K562 (cell line): Measurements from ENCODE around the gene PCDH9.

Source experiments
- BRCA1 ChIP-seq, 2 experiments: fragments of 450-650 bp in 1 of 2; sonication (generic) in 1 of 2; formaldehyde crosslinking in 1 of 2; IDR thresholded peaks; 2 replicates each; pipeline versions ENCODE4 v1.5.0 to v1.6.1; 2017 to 2020; ENCODE audit warnings: mild to moderate bottlenecking in 1 of 2, missing genetic modification reagents in 1 of 2
- ETV6 ChIP-seq, 3 experiments: fragments of 150-350 bp in 1 of 3; sonication (generic) in 1 of 3; formaldehyde crosslinking in 1 of 3; IDR thresholded peaks; 2 replicates each; pipeline versions ENCODE4 v1.6.1 to v1.8.0; 2014 to 2022; ENCODE audit warnings: borderline replicate concordance in 2 of 3, low read depth in 2 of 3, antibody characterized with exemption in 1 of 3, low read length in 1 of 3, mild to moderate bottlenecking in 1 of 3, missing genetic modification reagents in 1 of 3
- NFRKB ChIP-seq: fragments of 450-650 bp; IDR thresholded peaks from 2 replicates; pipeline ENCODE4 v1.6.1; 2016; ENCODE audit warnings: low read depth
- PCBP1 ChIP-seq: fragments of 200-400 bp; formaldehyde crosslinking; IDR thresholded peaks from 2 replicates; pipeline ENCODE4 v1.6.1; 2018; ENCODE audit warnings: mild to moderate bottlenecking, low read depth, low read length; ENCODE audit not compliant: poor library complexity, severe bottlenecking
- STAG1 ChIP-seq: sonication (generic); formaldehyde crosslinking; IDR thresholded peaks from 2 replicates; pipeline ENCODE4 v1.5.0; 2020; ENCODE audit warnings: missing genetic modification reagents, borderline replicate concordance
- ZBTB33 ChIP-seq: sonication (generic); formaldehyde crosslinking; IDR thresholded peaks from 2 replicates; pipeline ENCODE4 v1.8.1; 2023; ENCODE audit warnings: mild to moderate bottlenecking, missing genetic modification reagents
- ZNF324 ChIP-seq: fragments of 250-450 bp; sonication (Bioruptor Pico); IDR thresholded peaks from 2 replicates; pipeline ENCODE4 v1.4.0; 2020; ENCODE audit warnings: mild to moderate bottlenecking
- TF ChIP-seq, protein P1 (sequence below): fragments of 450-650 bp; IDR thresholded peaks from 2 replicates; pipeline ENCODE4 v1.6.1; 2017; ENCODE audit warnings: antibody characterized with exemption, mild to moderate bottlenecking
- TF ChIP-seq, protein P2 (sequence below), 2 experiments: IDR thresholded peaks in 1 of 2; conservative IDR thresholded peaks in 1 of 2; 2 replicates each; pipeline ENCODE4 v1.6.1; 2016; ENCODE audit warnings: low read depth in 2 of 2, mild to moderate bottlenecking in 1 of 2, missing compliant biosample characterization in 1 of 2, missing genetic modification characterization in 1 of 2, moderate library complexity in 1 of 2
- TF ChIP-seq, protein P3 (sequence below): fragments of 250-450 bp; sonication (Bioruptor Pico); IDR thresholded peaks from 2 replicates; pipeline ENCODE4 v1.8.0; 2022; ENCODE audit warnings: moderate library complexity, mild to moderate bottlenecking, inconsistent platforms

DNA sequence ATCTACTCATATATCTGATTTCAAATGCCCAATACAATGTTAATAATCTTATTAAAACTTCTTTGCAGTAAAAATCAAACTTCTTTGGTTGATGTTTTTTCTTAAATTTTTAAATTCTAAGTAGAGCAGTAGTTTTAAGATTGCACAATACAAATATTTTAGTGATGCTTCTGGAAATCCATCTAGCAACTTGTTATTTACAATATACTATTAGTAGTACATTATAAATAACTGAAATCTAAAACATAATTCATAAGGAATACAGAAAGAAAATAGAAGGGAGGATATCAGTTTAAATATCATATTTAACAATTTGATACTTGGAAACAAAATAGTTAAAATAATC lies 569.7 kb downstream of the PCDH9 start:
- TF ChIP-seq ZBTB33 (CRISPR knock-in tag) (no peak), PCBP1 (no peak), NFRKB (no peak), ZNF324 (no peak), ETV6 (IDR thresholded peaks at IDR 0.05; ENCODE audit: borderline replicate concordance in 1 of 2, low read depth in 2 of 2, low read length in 1 of 2) (no peak), ETV6 (CRISPR knock-in tag; IDR thresholded peaks at IDR 0.05; ENCODE audit: borderline replicate concordance) (no peak), BRCA1 (IDR thresholded peaks at IDR 0.05) (no peak), BRCA1 (CRISPR knock-in tag; IDR thresholded peaks at IDR 0.05) (no peak), STAG1 (CRISPR knock-in tag) (no peak)
- TF ChIP-seq, protein P1, sequence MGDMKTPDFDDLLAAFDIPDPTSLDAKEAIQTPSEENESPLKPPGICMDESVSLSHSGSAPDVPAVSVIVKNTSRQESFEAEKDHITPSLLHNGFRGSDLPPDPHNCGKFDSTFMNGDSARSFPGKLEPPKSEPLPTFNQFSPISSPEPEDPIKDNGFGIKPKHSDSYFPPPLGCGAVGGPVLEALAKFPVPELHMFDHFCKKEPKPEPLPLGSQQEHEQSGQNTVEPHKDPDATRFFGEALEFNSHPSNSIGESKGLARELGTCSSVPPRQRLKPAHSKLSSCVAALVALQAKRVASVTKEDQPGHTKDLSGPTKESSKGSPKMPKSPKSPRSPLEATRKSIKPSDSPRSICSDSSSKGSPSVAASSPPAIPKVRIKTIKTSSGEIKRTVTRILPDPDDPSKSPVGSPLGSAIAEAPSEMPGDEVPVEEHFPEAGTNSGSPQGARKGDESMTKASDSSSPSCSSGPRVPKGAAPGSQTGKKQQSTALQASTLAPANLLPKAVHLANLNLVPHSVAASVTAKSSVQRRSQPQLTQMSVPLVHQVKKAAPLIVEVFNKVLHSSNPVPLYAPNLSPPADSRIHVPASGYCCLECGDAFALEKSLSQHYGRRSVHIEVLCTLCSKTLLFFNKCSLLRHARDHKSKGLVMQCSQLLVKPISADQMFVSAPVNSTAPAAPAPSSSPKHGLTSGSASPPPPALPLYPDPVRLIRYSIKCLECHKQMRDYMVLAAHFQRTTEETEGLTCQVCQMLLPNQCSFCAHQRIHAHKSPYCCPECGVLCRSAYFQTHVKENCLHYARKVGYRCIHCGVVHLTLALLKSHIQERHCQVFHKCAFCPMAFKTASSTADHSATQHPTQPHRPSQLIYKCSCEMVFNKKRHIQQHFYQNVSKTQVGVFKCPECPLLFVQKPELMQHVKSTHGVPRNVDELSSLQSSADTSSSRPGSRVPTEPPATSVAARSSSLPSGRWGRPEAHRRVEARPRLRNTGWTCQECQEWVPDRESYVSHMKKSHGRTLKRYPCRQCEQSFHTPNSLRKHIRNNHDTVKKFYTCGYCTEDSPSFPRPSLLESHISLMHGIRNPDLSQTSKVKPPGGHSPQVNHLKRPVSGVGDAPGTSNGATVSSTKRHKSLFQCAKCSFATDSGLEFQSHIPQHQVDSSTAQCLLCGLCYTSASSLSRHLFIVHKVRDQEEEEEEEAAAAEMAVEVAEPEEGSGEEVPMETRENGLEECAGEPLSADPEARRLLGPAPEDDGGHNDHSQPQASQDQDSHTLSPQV = no peak
- TF ChIP-seq, protein P2, sequence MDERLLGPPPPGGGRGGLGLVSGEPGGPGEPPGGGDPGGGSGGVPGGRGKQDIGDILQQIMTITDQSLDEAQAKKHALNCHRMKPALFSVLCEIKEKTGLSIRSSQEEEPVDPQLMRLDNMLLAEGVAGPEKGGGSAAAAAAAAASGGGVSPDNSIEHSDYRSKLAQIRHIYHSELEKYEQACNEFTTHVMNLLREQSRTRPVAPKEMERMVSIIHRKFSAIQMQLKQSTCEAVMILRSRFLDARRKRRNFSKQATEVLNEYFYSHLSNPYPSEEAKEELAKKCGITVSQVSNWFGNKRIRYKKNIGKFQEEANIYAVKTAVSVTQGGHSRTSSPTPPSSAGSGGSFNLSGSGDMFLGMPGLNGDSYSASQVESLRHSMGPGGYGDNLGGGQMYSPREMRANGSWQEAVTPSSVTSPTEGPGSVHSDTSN (CRISPR knock-in tag; IDR thresholded peaks at IDR 0.05; ENCODE audit: low read depth) = no peak
- TF ChIP-seq, protein P2 (tag; conservative IDR thresholded peaks at IDR 0.05; ENCODE audit: low read depth) = no peak
- TF ChIP-seq, protein P3, sequence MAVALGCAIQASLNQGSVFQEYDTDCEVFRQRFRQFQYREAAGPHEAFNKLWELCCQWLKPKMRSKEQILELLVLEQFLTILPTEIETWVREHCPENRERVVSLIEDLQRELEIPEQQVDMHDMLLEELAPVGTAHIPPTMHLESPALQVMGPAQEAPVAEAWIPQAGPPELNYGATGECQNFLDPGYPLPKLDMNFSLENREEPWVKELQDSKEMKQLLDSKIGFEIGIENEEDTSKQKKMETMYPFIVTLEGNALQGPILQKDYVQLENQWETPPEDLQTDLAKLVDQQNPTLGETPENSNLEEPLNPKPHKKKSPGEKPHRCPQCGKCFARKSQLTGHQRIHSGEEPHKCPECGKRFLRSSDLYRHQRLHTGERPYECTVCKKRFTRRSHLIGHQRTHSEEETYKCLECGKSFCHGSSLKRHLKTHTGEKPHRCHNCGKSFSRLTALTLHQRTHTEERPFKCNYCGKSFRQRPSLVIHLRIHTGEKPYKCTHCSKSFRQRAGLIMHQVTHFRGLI (CRISPR knock-in tag) = no peak
